ENCODE data around the gene SOS2.

SOS2 gene

DNA sequence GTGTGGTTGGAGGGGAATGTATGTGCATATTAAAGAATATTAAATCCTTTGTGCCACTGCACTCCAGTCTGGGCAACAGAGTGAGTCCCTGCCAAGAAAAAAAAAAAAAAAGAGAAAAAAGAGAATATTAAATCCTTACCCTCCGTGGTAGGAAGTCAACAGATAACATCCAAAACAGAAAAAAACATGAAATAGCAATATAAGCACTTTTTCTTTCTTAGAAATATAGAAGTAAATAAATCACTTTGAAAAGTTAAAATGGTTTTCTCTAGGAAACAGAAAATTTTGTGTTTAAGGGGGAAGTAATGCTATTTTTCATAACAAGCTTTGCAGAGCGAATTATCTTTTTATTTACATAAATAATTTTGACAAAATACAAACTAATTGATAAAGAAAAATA is 17.6 kb downstream of the SOS2 start:
- TF ChIP-seq, protein P1, sequence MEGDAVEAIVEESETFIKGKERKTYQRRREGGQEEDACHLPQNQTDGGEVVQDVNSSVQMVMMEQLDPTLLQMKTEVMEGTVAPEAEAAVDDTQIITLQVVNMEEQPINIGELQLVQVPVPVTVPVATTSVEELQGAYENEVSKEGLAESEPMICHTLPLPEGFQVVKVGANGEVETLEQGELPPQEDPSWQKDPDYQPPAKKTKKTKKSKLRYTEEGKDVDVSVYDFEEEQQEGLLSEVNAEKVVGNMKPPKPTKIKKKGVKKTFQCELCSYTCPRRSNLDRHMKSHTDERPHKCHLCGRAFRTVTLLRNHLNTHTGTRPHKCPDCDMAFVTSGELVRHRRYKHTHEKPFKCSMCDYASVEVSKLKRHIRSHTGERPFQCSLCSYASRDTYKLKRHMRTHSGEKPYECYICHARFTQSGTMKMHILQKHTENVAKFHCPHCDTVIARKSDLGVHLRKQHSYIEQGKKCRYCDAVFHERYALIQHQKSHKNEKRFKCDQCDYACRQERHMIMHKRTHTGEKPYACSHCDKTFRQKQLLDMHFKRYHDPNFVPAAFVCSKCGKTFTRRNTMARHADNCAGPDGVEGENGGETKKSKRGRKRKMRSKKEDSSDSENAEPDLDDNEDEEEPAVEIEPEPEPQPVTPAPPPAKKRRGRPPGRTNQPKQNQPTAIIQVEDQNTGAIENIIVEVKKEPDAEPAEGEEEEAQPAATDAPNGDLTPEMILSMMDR (IDR thresholded peaks at IDR 0.05; ENCODE audit: borderline replicate concordance, insufficient read depth, low read depth, low read length), result no peak
- no peak overlapping the region for H3K4me3 ChIP-seq (ENCODE audit: low read depth, low read length)

- TF ChIP-seq, protein P1 (IDR thresholded peaks at IDR 0.05; ENCODE audit: borderline replicate concordance, insufficient read depth, low read depth, low read length), result no peak
Observed at GRCh38 chr14:50212726-50213125, 18.7 kb downstream of the SOS2 start.

DNA sequence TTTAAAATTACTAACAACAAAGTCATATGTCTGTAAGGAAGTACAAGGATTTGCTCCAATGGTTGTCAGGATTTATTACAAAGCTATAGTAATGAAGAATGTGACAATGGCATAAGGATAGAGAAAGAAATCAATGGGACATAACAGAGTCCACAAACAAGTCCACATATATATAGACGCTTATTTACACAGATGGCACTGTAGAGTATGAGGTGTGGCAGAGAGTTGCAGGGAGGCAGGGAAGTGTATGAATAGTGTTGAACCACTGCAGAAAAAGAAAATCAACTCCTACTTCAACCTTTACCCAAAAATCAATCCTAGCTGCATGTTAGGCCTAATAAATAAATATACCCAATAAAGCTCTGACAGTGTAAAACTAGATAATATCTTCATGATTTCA is 21.3 kb downstream of the SOS2 start:
- no peak overlapping the region for H3K4me3 ChIP-seq (ENCODE audit: low read depth, low read length)
- TF ChIP-seq, protein P1 (IDR thresholded peaks at IDR 0.05; ENCODE audit: borderline replicate concordance, insufficient read depth, low read depth, low read length), result no peak

More at GRCh38 chr14:50212726-50213125, 18.7 kb downstream of the SOS2 start:
- no peak overlapping the region for H3K4me3 ChIP-seq (ENCODE audit: low read depth, low read length)

DNA sequence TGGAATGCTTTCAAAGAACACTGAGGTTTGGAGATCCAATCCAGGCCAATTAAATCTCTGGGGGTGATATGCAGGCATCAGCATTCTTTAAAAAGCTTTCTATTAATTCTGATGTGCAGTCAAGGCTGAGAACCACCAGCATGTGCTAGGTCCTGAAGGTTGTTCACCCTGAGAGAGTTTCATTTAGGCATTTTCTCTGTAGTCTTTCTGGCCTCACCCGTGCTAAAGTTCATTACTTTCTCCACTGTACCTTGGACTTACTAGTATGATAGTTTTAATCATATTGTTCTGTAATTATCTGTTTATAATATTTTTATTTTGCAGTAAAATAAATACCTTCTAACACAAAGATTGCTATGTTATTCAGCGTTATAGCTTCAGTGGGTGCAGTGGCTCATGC is 32.9 kb downstream of the SOS2 start:
- TF ChIP-seq, protein P1 (IDR thresholded peaks at IDR 0.05; ENCODE audit: borderline replicate concordance, insufficient read depth, low read depth, low read length), result no peak
- no peak overlapping the region for H3K4me3 ChIP-seq (ENCODE audit: low read depth, low read length)

- H3K4me3 ChIP-seq (ENCODE audit: low read depth, low read length), result no peak overlapping the region
- TF ChIP-seq, protein P1 (IDR thresholded peaks at IDR 0.05; ENCODE audit: borderline replicate concordance, insufficient read depth, low read depth, low read length), result no peak
Observed at GRCh38 chr14:50191499-50191898, 39.9 kb downstream of the SOS2 start.

DNA sequence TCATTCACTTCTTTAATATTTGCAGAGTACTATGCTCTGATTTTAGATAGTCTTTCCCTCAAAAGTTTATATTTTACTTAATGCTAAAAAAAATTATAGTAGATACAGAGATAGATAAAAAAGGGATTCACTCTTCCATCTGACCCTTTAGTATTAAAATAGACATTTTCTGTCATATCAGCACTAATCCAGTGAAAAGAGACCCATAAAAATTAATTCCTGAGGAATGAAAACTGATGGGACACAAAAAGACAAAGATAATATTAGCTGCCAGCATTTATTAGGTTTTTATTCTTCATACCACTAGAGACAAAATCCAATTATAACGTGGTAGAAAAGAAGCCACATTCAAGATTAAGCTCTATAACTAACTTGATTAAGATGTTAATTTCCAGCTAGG is 45.3 kb downstream of the SOS2 start:
- TF ChIP-seq, protein P1 (IDR thresholded peaks at IDR 0.05; ENCODE audit: borderline replicate concordance, insufficient read depth, low read depth, low read length), result no peak
- no peak overlapping the region for H3K4me3 ChIP-seq (ENCODE audit: low read depth, low read length)

GRCh38 chr14:50173891-50174290 is 57.5 kb downstream of the SOS2 start:
- H3K4me3 ChIP-seq (ENCODE audit: low read depth, low read length), result no peak overlapping the region
- TF ChIP-seq, protein P1 (IDR thresholded peaks at IDR 0.05; ENCODE audit: borderline replicate concordance, insufficient read depth, low read depth, low read length), result no peak
